WI38 (cell line): Measurements from ENCODE around the gene SLC1A2.

ENCODE experiments used
- H3K4me3 ChIP-seq: 2 replicates; pipeline ENCODE4 v1.5.1; 2011; ENCODE audit warnings: low read depth, mild to moderate bottlenecking, control low read depth, low read length
- TF ChIP-seq, protein P1 (sequence below): IDR thresholded peaks from 2 replicates; pipeline ENCODE4 v1.5.1; 2012; ENCODE audit warnings: low read depth, mild to moderate bottlenecking, control low read depth, low read length

Gene SLC1A2

DNA sequence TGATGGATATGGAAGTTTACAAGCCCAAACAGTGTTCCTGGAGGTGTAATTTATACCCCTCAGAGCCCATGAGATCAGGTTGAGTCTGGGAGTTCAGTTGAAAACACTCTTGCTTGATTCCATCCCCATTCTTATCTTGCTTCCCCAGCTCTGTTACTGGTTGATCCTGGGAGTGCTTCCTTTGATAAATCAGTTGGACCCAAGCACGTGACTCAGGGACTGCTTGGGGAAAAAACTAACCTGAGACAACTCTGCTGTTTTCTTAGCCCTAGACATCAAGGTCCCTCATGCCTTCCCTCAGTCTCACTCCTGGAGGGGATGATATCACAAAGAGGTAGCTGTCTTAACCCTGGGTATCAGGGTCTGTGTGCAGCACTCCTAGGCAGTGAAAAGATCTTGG is 35.0 kb upstream of the SLC1A2 start:
- TF ChIP-seq, protein P1, sequence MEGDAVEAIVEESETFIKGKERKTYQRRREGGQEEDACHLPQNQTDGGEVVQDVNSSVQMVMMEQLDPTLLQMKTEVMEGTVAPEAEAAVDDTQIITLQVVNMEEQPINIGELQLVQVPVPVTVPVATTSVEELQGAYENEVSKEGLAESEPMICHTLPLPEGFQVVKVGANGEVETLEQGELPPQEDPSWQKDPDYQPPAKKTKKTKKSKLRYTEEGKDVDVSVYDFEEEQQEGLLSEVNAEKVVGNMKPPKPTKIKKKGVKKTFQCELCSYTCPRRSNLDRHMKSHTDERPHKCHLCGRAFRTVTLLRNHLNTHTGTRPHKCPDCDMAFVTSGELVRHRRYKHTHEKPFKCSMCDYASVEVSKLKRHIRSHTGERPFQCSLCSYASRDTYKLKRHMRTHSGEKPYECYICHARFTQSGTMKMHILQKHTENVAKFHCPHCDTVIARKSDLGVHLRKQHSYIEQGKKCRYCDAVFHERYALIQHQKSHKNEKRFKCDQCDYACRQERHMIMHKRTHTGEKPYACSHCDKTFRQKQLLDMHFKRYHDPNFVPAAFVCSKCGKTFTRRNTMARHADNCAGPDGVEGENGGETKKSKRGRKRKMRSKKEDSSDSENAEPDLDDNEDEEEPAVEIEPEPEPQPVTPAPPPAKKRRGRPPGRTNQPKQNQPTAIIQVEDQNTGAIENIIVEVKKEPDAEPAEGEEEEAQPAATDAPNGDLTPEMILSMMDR, result no peak
- no peak overlapping the region for H3K4me3 ChIP-seq

DNA sequence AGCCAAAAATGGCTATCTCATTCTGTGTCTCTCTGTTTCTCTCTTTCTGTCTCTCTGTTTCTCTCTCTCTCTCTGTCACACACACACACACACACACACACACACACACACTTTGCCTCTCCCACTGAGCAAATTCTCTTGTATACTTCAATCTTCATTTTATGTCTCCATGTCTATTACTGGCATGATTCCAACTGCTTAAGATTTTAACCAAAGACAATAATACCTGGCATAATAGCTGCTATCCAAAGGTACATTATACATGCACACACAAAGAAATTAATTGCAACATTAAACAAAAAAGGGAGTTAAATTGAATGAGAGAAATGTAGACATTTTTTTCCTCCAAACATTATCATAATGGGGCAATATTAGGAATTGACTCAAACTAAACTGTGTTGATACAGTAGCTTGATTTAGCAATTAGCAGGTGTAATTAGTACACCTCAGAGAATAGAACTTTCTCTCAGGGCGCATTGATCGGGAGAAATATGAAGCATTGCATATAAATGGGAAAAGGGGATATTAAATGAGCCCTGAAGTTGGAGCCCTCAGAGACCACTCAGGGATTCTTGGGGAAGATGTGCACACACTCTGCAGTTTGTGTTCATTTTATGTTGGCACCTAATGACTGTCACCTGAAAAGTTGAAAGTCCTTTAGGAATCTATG is 17.4 kb upstream of the SLC1A2 start:
- TF ChIP-seq, protein P1, result no peak
- no peak overlapping the region for H3K4me3 ChIP-seq

DNA sequence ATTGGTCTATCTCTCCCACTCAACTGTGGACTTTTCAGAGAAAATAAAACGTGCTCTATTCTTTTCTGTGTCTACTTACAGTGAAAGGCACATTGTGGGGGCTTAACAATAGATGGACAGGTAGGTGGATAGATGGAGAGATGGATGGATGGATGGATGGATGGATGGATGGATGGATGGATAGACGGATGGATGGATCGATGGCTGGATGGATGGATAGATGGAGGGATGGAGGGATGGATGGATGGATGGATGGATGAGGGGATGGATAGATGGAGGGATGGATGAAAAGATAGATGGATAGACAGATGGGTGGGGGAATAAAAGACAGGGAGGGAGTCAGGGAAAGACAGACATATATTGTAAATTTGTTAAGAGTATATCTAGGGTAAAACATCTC is 14.2 kb upstream of the SLC1A2 start:
- no peak overlapping the region for H3K4me3 ChIP-seq
- TF ChIP-seq, protein P1, result no peak

DNA sequence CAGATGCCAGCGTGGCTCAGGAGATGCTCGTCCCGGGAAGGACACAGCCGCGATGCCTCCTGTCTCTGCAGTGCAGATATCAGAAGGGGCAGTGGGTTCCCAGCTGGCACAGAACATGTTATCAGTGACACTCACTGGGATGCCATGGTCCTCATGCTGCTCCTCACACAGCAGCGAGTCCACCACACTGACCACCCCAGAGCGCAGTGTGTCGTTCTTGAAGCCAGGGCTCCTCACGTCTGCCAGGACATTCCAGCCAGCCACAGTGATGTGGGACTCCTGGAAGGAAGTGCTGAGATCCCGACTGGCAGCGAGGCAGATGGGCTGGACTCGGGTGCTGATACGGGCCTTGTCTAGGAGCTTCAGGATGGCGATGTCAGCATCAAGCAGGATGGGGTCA is 13.1 kb upstream of the SLC1A2 start:
- TF ChIP-seq, protein P1, result no peak
- H3K4me3 ChIP-seq, result no peak overlapping the region

DNA sequence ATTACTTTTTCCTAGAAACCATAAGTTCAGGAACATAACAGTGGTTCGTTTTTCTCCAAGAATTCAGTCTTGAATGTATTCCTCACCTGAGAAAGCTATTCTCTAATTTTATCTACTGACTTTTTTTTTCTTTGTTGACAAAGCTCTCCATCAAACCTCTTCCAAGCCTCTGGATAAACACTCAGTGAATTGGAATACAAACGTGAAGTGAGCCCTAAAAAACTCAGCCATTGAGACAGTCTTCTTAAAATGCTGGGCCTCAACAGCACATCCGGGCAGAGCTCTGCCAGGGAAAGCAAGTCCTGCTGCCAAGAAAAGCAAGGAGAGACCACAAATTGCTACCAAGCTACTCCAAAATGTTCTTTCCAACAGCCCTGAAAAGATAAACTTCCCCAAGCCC is 7.7 kb upstream of the SLC1A2 start:
- TF ChIP-seq, protein P1, result no peak
- no peak overlapping the region for H3K4me3 ChIP-seq

DNA sequence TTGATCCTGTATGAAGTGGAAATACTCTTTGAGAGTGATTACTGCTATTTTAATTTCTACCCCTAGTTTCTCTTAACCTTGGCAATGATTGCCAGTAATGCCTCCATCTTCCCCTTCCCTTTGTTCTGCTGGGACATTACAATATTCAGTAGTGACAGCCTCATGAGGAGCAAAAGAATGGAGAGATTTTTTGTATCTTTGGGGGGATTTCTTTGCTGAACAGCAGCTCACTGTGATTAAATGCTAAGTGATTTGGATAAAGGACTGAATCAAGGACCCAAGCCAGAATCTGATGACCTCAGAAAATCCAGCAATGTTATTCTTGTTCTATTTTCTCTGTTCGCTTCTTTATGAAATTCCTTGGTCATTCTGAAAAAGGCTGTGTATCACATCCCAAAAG is 7.0 kb upstream of the SLC1A2 start:
- TF ChIP-seq, protein P1, result no peak
- no peak overlapping the region for H3K4me3 ChIP-seq

DNA sequence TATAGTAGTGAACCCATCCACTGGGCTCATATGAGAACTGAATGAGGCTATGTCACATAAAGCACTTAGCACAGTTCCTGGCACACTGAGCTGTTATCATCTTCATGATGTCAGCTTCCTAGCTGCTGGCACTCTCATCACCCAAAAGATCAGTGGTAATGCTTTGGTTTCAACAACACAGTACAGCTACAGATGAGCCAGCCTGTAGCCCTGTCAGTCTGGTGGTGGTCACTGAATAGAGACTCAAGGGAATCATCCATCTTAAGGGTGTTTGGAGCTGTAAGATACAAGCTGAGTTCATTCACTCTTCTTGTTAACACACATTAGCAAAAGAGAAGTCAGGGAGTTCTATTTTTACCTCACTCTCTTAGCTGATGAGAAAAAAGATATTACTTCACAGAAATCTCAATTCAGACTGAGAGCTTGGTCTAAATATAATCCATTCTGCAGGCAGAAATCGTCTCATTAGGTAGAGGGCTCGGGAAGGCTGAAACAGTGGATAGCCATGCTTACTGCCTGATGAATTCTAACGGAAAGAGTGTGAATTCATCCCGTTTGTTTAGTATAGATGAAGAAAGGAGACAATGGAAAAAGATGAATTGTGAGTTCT is 6.3 kb upstream of the SLC1A2 start:
- TF ChIP-seq, protein P1, result no peak

More for the DNA sequence above, 6.3 kb upstream of the SLC1A2 start:
- H3K4me3 ChIP-seq, result no peak overlapping the region
